Heart left ventricle (tissue), 16 donors: ENCODE measurements around the gene ATP6V1A. TPM values are rescaled to one million over a fixed set of nuclear protein-coding genes. Genes with fewer than 3 reads are reported as not detected.

Experiments
- ATAC-seq, 4 donors: fragments of 200-7000 bp; cut with Tn5 transposase; one replicate each; pipeline ENCODE4 v1.9.1; 2020 to 2022; ENCODE audit warnings: moderate library complexity in 4 of 4, mild to moderate bottlenecking in 3 of 4, moderate number of reproducible peaks in 1 of 4
- DNase-seq, 5 donors: peaks; one replicate each; pipeline ENCODE4 v3.0.0-alpha.2; 2020
- H3K27ac ChIP-seq, 12 donors: fragments of 200-600 bp; sonication (generic) in 4 of 12; one replicate each; pipeline versions ENCODE4 v1.5.0 to v1.8.0; 2016 to 2022; ENCODE audit warnings: mild to moderate bottlenecking in 2 of 12
- H3K27me3 ChIP-seq, 9 donors: fragments of 200-600 bp; sonication (generic) in 2 of 9; one replicate each; pipeline versions ENCODE4 v1.5.1 to v1.8.0; 2016 to 2022; ENCODE audit warnings: mild to moderate bottlenecking in 3 of 9
- H3K36me3 ChIP-seq, 9 donors: fragments of 200-600 bp; sonication (generic) in 2 of 9; one replicate each; pipeline versions ENCODE4 v1.5.0 to v1.8.0; 2018 to 2022; ENCODE audit warnings: mild to moderate bottlenecking in 2 of 9
- H3K4me1 ChIP-seq, 12 donors: fragments of 200-600 bp; sonication (generic) in 4 of 12; one replicate each; pipeline versions ENCODE4 v1.5.0 to v1.8.0; 2016 to 2022; ENCODE audit warnings: mild to moderate bottlenecking in 3 of 12
- H3K4me3 ChIP-seq, 12 donors: fragments of 200-600 bp; sonication (generic) in 4 of 12; one replicate each; pipeline versions ENCODE4 v1.5.0 to v1.8.0; 2017 to 2022; ENCODE audit warnings: mild to moderate bottlenecking in 9 of 12, moderate library complexity in 4 of 12
- H3K9me3 ChIP-seq, 12 donors: fragments of 200-600 bp; sonication (generic) in 4 of 12; one replicate each; pipeline versions ENCODE4 v1.5.0 to v1.8.0; 2016 to 2022; ENCODE audit warnings: mild to moderate bottlenecking in 1 of 12
- CTCF ChIP-seq, 12 donors: fragments of 200-600 bp; sonication (generic) in 4 of 12; IDR thresholded peaks; one replicate each; pipeline versions ENCODE4 v1.5.0 to v1.8.0; 2018 to 2022; ENCODE audit warnings: antibody characterized with exemption in 12 of 12, mild to moderate bottlenecking in 5 of 12
- POLR2A ChIP-seq, 2 donors: fragments of 450-650 bp; IDR thresholded peaks; one replicate each; pipeline ENCODE4 v1.6.1; 2017; ENCODE audit warnings: antibody characterized with exemption in 2 of 2, mild to moderate bottlenecking in 2 of 2, moderate library complexity in 2 of 2
- WGBS, 4 donors: extraction: QIAGEN DNeasy Blood & Tissue Kit in 2 of 4; methylation state at CpG; one replicate each; pipeline versions ENCODE4 v1.1.5 to v1.1.7; 2013 to 2018; 5-methylcytosine and 5-hydroxymethylcytosine counted together
- intact Hi-C, 10 donors: fragments of 100-400 bp; cut with DNase I; formaldehyde crosslinking; loops; one replicate each; pipeline versions ENCODE4 v1.11.1 to v1.14.2; 2022
- polyA plus RNA-seq, 2 donors: library from polyadenylated mRNA; stranded (reverse); fragments of 200-250 nt; gene quantifications; one replicate each; pipeline ENCODE4 v1.2.3, GENCODE V29; 2013
- total RNA-seq, 9 donors: library from RNA; depleted of rRNA in 2 of 9; stranded (reverse); fragments of >200 nt in 2 of 9; fragmentation: NEBNext Ultra II Directional in 3 of 9; extraction: Animal tissue kit (Norgen Biotek cat#: 25700) in 3 of 9; gene quantifications; one replicate each; pipeline versions ENCODE4 v1.1.0 to v1.2.4, GENCODE V29; 2016 to 2023
- donor health status: ischemic (EF 13 %, LVEDD 7.1; RV severe dilation, severe dysfunction).
- donor health status: healthy with polysubstance abuse.
- donor health status: DM: no; HTN: yes; CAD: no.
- donor health status: DM: no; HTN: no; CAD: no.
- donor health status: ischemic (EF 25% LVEDD 6.9; RV normal size, moderate dysfunction).
- donor health status: ischemic (EF 25% LVEDD 5.7; RV mildly dilated, moderate dysfunction).
- donor health status: healthy.
- donor health status: DM: yes; HTN: yes; CAD: no.
- donor health status: ischemic (EF 35%, LVEDD 5.7; RV mildly dilated, moderate dysfunction).
- donor health status: nonischemic (EF 11% LVEDD 7.7; RV severe dilation, severe dysfunction).
- donor health status: DM: yes; HTN: yes; CAD: no.
- donor health status: PGD.
- donor health status: ischemic (EF 29% LVEDD 5.4; RV normal size, mild dysfunction).
- donor health status: nonischemic (EF 23%, LVEDD 6.1; RV moderate dilation, normal function).

The ATP6V1A gene
- total and polyA plus RNA-seq, 11 donors = 5.9 to 66.8 (median 19.0) TPM

- no peak for ATAC-seq
These were observed 17.9 kb downstream of the ATP6V1A start for GRCh38 chr3:113764698-113765097.

GRCh38 chr3:113769551-113769950, 22.7 kb downstream of the ATP6V1A start:
- Histone ChIP-seq H3K27me3 (no peaks in the 10 kb centered on the region), H3K27ac (no peak overlapping the region), H3K4me1 (peaks cover 0 to 6% (median 0%) of the 10 kb centered on the region in 12 donors), H3K9me3 (no peaks in the 10 kb centered on the region), H3K36me3 (peaks cover 0 to 6% (median 0%) of the 10 kb centered on the region in 9 donors), H3K4me3 (no peak overlapping the region)
- intact Hi-C loops = no loop called here
- DNase-seq (no peak), ATAC-seq (no peak)
- TF ChIP-seq POLR2A (IDR thresholded peaks at IDR 0.05) = no peak
- no peak for TF ChIP-seq CTCF (IDR thresholded peaks at IDR 0.05)

More at GRCh38 chr3:113764698-113765097, 17.9 kb downstream of the ATP6V1A start:
- Histone ChIP-seq H3K27me3 (no peaks in the 10 kb centered on the region), H3K27ac (no peak overlapping the region), H3K4me3 (no peak overlapping the region), H3K9me3 (no peaks in the 10 kb centered on the region), H3K36me3 (peaks cover 0 to 6% (median 0%) of the 10 kb centered on the region in 9 donors), H3K4me1 (peaks cover 0 to 1% (median 0%) of the 10 kb centered on the region in 12 donors)
- 91 to 98% (median 97%) methylated on average over 2 of the region's 2 CpGs for WGBS, 4 donors
- intact Hi-C loops = no loop called here
- DNase-seq = no peak
- TF ChIP-seq POLR2A (IDR thresholded peaks at IDR 0.05) (no peak), CTCF (IDR thresholded peaks at IDR 0.05) (no peak)

DNA sequence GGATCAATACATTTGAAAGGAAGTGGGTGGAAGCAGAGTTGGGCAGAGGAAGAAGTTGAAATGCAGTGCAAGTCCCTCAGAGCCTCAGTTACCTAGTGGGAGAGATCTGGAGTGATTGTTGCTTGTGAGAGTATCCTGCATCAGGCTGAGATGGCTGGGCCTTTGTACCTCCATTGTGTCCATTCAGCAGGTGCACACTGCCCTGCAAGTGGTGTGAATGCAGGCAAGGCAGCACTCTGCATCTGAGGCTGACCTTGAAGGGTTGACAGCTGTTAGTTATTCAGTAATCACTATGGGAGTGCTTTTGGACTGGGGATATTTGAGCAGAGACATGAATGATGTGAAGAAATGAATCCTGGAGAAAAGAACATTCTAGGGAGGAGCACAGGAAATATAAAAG, 25.2 kb downstream of the ATP6V1A start:
- TF ChIP-seq POLR2A (IDR thresholded peaks at IDR 0.05) (no peak), CTCF (IDR thresholded peaks at IDR 0.05) (no peak)
- H3K27me3 ChIP-seq = no peaks in the 10 kb centered on the region
- intact Hi-C loops = no loop called here

GRCh38 chr3:113773381-113773780, 26.5 kb downstream of the ATP6V1A start:
- H3K9me3 ChIP-seq = no peaks in the 10 kb centered on the region
- no peaks in the 10 kb centered on the region for H3K27me3 ChIP-seq
- no peak for DNase-seq
- TF ChIP-seq CTCF (IDR thresholded peaks at IDR 0.05) = no peak
- TF ChIP-seq POLR2A (IDR thresholded peaks at IDR 0.05) = no peak
- H3K4me1 ChIP-seq = peaks cover 0 to 6% (median 0%) of the 10 kb centered on the region in 12 donors
- 77 to 86% (median 83%) methylated on average over 3 of the region's 3 CpGs for WGBS, 4 donors
- intact Hi-C loops = no loop called here
- peaks cover 0 to 6% (median 0%) of the 10 kb centered on the region in 9 donors for H3K36me3 ChIP-seq
- H3K27ac ChIP-seq = no peak overlapping the region
- H3K4me3 ChIP-seq = no peak overlapping the region
- ATAC-seq = no peak

More for the DNA sequence above, 25.2 kb downstream of the ATP6V1A start:
- H3K4me3 ChIP-seq = no peak overlapping the region
- H3K36me3 ChIP-seq = peaks cover 0 to 6% (median 0%) of the 10 kb centered on the region in 9 donors
- DNase-seq = no peak
- peaks cover 0 to 6% (median 0%) of the 10 kb centered on the region in 12 donors for H3K4me1 ChIP-seq
- no peaks in the 10 kb centered on the region for H3K9me3 ChIP-seq
- H3K27ac ChIP-seq = no peak overlapping the region
- ATAC-seq = no peak
